HL-60/S4 (cell line): Measurements from ENCODE around the gene AMER2.

Experiments
- in situ Hi-C: fragments of 300-500 bp; cut with MboI; formaldehyde crosslinking; loops from 2 replicates; pipeline ENCODE4 v1.14.3; 2022; ENCODE audit warnings: low sequenced_read_pairs

AMER2 gene

DNA sequence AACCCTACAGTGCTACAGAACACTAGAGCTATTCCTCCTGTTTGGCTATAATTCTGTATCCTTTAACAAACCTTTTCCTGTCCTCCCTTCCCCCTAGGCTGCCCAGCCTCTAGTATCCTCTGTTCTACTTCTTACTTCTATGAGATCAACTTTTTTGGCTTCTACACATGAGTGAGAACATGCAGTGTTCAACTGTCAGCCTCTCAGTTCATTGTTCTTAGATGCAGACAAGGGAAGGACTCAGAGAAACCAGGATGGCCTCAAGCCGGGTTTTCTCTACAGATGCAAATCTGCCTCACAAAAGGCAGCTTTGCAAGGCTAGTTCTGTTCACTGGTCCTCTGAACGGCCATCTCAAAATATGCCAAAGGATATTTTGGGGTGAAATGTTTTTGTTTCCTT lies 18.4 kb downstream of the AMER2 start:
- in situ Hi-C loops: no loop called here

DNA sequence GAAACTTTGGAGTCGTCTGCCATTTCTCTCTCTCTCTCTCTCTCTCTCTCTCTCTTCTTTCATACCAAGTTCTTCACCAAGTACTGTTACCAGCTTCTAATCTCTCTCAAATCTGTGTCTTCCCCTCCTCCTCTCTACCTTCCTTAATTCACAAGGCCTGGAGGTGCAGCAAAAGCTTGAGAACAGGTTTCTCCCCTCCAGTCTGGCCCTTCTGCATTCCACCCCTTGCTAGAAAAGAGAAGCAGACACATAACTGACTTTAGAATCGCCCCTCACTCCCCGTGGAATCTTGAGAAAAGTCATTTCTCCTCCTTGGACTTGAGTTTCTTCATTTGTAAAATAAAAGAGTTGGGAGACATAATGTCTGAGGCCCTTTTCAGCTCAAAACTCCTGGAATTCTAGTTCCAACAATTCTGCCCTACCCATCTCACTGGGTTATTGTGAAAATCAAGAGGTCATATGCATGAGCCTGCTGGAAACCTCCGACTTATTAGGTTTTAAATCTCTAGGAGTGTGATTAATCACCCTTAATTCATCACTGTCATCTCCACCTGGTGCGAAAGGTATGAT lies 20.4 kb downstream of the AMER2 start:
- in situ Hi-C loops: no loop called here

DNA sequence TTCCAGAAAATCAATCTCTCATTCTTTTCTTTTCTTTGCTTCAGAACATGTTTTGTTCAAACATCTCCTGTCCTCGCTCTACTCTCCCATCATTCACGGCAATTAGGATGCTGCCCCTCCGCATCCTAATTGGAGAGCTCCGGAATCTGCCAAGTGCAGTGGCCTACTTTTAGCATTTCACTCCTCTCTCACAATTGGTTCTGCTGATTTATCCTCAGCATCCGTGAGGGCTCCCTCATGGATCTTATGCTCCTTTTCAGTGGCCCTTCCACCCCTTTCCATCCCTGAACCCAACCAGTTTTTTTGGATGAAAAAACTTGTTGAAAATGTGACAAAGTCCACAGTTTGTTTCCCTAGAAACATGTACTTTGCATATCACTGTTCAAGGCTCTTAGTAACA lies 22.4 kb downstream of the AMER2 start:
- in situ Hi-C loops: no loop called here

DNA sequence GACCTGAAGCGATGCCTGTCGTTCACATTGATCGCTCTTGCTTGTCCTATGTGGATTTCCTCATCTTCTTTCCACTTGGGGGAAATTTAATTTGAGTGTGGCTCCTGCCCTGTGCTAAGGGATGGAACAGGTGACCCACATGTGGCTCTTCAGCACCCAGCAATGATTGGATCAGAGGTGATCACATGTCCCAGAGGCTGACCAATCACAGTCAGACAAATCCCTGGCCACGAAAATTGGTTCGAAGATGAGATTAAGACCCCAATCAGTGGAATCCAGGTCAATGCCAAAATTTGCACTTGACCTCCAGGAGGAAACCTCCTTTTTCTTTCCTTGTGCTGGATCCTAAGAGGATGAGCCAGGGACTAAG lies 23.7 kb downstream of the AMER2 start:
- in situ Hi-C loops: no loop called here

DNA sequence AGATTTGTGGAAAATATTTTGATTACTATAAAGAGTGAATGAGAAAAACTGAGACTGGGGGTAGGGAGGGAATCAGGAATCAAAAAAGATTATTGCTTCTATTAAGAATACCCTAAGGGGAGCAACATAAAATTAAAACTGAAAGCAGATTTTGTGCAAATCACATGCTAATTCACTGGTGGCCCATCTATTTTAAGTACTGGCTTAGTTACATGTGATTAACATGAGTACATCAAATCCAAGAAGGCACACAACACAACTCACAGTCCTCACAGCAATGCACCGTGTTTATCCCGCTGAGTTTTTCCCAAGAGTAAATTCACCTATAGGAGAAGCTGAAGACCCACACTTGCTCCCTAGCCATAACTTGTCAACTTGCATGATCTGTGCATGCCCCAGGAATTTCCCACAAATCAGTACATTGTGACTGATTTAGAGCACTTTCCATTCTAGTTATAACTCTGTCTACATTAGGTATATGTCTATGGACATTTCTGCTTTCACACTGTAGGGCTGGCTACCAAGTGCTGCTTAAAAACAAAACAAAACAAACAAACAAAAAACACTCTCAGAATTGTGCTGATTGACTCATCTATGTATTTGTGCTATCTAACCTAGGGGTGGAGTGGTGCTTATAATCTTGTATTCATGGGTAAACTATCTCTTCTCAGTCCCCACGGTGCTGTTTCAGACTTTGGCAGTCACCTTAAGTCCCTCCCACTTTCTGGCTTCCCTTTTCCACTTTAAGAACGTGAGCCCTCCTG lies 24.3 kb downstream of the AMER2 start:
- in situ Hi-C loops: no loop called here

DNA sequence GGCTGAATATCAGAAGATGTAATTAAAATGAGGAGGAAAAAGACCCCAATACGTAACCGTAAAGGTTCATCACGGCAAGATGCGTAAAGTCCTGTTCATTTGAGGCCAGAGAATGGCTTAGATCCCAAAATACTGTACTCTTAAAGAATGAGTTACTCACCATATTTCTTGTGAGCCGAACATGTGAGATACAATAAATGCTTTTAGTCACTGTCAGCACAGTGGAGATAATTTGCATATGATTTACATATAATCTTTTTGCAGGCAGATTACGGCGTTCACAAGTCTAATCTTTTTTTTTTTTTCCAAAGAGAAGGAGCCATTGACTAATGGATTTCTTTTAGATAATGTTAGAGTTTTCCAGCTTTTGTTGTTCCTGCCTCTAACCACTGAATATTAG lies 28.4 kb downstream of the AMER2 start:
- in situ Hi-C loops: no loop called here

DNA sequence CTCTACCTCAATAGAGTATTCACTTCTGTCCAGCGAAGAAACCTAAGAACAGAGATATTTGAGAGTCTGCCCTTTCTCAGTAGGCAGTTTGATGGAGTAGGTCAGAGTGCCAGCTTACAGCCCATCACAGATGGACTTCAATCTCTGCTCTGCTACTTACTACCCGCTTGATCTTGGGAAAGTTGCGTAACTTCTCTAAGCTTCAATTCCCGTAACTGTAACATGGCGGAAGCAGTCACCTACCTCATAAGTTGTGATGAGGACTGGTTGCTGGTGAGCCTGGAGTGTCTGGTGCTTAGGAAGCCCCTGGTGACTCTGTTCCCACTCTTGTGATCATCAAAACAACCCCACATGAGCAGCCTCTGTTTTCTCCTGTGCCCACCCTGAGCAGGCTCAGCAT lies 31.0 kb downstream of the AMER2 start:
- in situ Hi-C loops: no loop called here

DNA sequence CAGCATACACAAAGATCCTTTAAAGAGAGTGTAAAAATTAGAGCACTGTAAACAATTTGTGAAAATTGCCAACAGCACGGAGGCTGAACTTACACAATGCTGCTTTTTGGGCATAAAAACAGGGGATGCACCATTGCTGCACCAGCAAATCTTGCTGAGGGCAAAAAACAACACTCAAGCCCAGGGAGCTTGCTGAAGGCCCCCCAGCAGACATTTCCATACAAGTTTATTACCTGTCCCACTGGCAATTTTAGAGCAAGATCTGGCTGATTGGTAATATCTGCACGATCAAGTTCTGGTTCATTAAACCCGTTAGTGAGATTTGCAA lies 34.3 kb downstream of the AMER2 start:
- in situ Hi-C loops: no loop called here

DNA sequence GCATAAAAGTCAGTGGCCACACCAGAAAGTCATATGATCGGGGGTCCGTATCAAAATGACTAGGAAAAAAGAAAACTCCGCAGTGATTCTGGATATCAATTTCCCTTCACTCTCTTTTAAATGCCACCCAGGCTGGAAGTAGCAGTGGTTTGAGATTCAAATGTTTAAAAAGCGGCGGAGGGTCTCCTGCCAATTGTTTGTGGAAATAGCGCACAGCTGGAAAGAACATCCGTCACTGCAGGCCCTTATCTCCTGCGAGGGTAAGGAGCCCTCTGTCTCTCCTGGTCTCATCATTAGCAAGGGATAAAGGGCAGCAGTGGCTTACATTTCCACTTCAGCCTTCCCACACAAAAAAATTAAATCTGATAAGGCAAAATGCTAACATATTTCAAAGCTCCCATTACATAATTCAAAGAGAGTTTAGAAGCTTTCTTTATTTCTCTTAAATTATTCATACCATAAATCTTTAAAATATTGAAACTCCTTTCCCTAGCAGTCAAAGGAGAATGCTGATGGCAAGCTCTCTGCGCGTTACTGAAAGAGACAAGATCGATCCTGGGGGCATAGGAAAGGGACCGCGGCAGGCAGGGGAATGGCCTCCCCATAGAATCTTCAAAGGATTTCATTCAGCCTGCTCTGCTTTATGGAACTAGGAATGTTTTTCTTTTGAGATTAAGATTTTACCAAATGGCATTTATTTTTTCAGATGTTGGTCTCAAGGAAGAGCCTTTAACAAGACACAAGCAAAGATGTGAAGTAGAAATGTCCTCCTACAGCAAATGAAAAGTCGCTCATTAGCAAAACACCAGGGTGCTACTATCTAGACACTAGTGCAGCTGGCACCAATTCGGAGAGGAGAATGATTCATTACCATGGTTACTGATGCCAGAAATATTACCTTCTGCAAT lies 35.0 kb downstream of the AMER2 start:
- in situ Hi-C loops: no loop called here

DNA sequence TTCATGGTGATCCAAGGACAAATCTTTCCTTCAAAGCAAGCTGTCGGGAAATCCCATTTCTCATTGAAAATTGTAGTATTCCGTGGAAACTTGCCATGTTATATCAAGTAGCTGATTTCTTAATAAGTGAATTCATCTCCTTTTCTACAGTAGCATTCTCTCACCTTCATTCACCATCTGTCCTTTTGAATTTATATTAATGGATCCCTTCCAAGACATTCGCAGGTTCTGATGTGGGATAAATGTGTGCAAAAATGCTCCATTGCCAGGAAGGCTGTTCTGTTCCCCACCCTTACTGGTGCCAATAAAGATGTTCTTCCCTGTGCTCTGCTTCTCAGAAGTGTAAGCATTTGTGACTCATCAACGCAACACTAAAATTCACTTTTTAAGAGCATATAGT lies 36.2 kb downstream of the AMER2 start:
- in situ Hi-C loops: no loop called here

DNA sequence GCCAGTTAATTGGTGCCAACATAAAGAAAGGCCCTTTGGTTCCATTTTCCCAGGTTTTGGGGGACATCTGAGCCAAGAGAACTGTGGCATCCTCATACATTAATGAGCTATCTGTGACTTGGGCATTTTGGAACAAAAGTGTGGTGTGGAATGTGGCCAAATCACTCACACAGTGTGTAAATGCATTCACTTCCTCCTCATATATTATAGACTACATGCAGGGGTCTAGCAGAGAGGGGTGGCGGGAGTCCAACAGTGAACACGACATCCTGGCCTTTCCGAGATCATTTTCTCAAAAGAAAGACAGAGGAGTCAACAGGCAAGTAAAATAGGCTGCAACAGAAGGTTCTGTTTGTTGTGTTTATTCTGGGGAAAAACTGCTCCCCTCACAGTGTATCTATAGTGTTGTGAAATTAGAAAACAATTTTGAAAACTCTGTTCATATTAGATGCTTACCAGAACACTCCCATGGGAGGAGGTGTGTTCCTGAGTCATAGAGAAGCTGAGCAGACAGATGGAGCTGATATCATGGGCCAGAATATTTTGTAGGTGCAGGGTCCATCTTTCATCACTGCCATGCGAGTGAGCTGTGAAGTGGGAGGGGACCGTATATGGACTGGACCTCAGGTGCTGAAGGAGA lies 39.2 kb downstream of the AMER2 start:
- in situ Hi-C loops: no loop called here

DNA sequence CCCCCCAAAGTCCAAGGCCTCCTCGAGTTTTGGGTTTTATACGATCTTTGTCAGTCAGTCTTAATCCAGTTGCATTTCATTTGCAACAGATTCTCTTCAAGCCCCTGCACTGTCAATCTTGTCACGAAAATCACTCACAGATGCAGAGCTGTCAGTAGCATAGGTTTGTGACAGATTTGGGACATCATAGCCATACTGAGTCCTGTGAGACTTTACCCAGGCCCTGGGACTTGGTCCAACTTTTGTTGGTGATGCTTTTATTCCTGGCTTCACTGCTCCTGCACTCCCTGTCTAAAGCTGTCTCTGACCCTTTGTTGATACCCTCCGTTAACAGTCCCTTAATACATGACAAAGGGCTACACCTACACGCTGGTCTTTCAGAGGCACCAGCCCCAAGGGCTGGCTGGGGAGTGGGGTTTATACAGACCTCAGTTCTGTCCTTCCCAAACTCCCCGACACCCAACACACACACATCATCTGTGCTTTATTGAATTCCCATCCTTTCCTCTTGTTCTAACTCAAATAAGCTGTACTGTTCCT lies 40.1 kb downstream of the AMER2 start:
- in situ Hi-C loops: no loop called here

DNA sequence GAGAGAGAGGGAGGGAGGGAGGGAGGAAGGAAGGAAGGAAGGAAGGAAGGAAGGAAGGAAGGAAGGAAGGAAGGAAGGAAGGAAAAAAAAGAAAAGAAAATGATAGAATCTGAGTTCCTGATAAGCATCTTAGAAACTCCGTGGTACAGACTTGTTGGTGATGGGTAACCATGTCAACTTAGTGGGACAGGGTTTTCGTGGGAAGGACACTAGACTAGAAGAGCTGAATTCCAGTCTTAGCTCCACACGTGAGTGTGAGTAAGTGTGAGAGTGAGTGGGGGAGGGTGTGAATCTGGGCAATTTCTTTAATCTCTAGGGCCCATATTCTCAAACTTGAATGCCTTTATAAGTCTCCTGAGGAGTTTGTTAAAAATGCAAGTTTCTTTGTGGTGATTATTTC lies 41.1 kb downstream of the AMER2 start:
- in situ Hi-C loops: no loop called here

DNA sequence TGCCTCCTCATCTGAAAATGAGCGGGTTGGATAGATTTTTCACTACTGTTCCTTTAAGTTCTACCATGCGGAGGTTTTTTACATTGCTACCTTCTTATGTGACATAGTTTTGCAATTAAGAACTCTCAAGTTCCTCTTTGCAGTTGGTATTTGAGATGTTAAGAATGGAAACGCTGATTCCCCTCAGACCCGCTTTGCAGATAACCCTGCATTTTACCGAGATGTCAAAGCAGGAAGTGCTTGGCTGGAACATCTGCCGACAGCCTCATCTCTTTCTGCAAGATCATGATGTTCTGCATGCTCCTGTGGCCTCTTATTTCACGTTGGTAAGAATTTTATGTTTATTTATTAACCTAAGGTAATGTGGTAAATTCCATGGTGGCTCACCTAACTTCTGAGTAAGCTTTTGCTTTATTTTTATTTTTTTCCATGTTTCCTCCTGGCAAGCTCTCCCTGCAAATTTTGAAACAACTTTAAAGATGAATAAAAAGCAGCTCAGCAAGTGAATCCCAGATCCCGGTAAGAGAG lies 53.6 kb downstream of the AMER2 start:
- in situ Hi-C loops: no loop called here

DNA sequence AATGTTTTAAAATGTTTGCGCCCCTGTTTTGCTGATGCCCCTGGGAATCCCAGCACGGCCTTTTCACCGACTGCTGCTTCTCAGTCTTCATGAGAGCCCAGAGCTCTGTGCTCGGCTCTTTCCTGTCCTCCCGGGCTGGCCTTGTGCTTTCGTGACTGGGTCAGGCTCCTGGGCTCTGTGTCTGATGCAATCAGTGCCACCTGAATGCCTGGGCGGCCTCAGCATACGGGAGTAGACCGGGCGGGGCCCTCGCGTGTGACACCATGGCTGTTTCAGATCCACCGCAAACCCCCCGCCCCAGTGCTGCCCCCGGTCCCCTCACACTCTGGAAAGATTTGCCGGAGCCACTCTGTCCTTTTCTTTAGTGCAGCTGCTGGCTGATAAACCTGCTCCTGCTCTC lies 54.8 kb downstream of the AMER2 start:
- in situ Hi-C loops: no loop called here

DNA sequence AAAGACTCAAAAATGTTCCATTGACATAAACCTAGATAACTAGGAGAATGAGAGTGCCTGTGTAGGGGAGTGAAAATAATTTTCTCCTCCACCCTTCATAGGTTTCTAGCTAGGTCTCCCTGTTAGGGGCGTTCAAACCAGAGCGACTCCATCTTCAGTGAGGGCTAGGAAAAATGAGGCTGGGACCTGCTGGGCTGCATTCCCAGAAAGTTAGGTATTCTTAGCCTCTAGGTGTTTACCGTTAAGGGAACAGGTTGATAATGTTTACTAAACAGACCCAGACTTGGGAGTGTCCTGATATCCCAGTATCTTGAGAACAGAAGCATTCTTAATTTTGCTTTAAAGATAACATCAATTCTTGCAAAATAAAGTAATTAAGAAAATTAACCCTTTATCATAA lies 56.0 kb downstream of the AMER2 start:
- in situ Hi-C loops: no loop called here

DNA sequence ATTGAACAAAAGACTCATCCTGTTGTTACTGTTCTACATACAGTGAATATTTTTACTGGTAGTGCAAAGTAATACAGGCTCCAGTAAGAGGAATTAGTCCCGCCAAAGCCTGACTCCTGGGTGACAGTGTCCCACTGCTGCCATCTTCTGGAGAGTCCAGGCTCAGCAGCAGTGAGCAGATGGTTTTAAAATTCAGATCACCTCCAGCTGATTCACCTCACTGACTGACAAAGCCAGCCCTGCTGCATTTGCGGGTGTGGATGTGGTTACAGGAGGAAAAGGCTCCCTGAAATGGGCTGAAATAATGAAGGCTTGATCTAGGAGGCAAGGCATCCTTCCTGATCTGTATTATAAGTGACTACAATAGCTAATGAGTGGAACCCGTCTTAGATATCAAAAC lies 57.9 kb downstream of the AMER2 start:
- in situ Hi-C loops: no loop called here

DNA sequence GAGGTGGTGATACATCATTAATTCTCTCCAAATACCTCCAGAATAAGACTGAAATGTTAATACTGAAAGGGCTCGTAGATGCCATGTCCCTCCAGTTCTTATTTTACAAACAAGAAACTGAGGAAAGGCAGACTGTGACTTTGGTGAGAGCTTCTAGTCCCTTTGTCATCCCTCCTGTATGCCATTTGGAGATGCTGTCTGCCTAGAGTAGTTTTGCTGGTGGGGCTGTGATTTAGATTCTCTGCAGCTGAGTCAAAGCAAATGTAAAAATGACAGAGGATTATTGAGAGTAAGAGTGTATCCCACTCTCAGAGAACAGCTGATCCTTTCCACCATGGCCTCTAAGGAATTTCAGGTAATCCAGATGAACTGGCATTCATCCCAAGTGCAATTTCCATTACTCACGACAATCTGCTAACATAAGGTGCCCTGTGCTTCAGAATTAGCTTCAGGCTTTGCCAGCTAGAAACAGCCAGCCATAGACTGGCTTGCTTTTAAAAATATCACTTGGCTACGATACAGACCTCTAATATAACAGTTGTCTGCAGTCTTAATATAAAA lies 59.3 kb downstream of the AMER2 start:
- in situ Hi-C loops: no loop called here
